Brain microvascular endothelial cell (primary cell): ENCODE data around the gene GOLGA2.

Source experiments
- DNase-seq: peaks from one replicate; pipeline ENCODE4 v3.0.0-alpha.2; 2020
- H3K27ac ChIP-seq: fragments of 250-450 bp; sonication (Bioruptor Pico); 2 replicates; pipeline ENCODE4 v1.5.1; 2020; ENCODE audit warnings: mild to moderate bottlenecking, moderate library complexity
- H3K27me3 ChIP-seq: fragments of 250-450 bp; sonication (Bioruptor Pico); replicated peaks from 2 replicates; pipeline ENCODE4 v1.5.1; 2020; ENCODE audit warnings: mild to moderate bottlenecking
- H3K36me3 ChIP-seq: fragments of 250-450 bp; sonication (Bioruptor Pico); replicated peaks from 2 replicates; pipeline ENCODE4 v1.5.1; 2020; ENCODE audit warnings: mild to moderate bottlenecking
- H3K4me3 ChIP-seq: 2 replicates; pipeline ENCODE4 v1.5.1; 2011; ENCODE audit warnings: low read depth, mild to moderate bottlenecking, control low read depth, low read length, moderate library complexity
- in situ Hi-C: cut with HindIII; loops from 2 replicates; pipeline ENCODE4 v1.10.0; 2017; ENCODE audit warnings: low sequenced_read_pairs, low pct_ligation_motif_present
- TF ChIP-seq, protein P1 (sequence below): IDR thresholded peaks from 2 replicates; pipeline ENCODE4 v1.5.1; 2011; ENCODE audit warnings: low read depth, mild to moderate bottlenecking, moderate library complexity, low read length, control low read depth, inconsistent platforms; ENCODE audit errors: missing control alignments

The GOLGA2 gene

DNA sequence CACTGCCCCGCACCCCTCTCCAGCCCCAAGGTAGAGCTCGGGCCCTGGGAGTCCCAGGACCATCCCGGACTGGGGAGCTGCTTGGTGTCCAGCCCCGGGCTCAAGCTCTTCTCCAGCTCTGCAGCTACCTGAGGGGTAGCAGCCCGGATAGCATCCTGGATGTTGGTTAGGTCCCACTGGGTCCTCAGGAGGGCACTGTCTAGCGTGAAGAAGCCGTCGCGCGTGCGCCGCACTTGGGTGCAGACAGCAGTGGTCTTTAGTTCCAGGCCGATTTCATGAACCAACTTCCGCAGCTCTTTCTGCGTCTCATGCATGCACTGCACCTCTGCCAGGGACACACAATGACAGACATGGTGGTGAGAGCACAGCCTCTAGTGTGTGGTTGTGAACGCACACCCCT is 33.7 kb upstream of the GOLGA2 start:
- DNase-seq: no peak
- H3K27me3 ChIP-seq: no peaks in the 10 kb centered on the region
- in situ Hi-C loops: no loop called here
- H3K36me3 ChIP-seq: peaks cover 41% of the 10 kb centered on the region
- no peak overlapping the region for H3K4me3 ChIP-seq
- TF ChIP-seq, protein P1, sequence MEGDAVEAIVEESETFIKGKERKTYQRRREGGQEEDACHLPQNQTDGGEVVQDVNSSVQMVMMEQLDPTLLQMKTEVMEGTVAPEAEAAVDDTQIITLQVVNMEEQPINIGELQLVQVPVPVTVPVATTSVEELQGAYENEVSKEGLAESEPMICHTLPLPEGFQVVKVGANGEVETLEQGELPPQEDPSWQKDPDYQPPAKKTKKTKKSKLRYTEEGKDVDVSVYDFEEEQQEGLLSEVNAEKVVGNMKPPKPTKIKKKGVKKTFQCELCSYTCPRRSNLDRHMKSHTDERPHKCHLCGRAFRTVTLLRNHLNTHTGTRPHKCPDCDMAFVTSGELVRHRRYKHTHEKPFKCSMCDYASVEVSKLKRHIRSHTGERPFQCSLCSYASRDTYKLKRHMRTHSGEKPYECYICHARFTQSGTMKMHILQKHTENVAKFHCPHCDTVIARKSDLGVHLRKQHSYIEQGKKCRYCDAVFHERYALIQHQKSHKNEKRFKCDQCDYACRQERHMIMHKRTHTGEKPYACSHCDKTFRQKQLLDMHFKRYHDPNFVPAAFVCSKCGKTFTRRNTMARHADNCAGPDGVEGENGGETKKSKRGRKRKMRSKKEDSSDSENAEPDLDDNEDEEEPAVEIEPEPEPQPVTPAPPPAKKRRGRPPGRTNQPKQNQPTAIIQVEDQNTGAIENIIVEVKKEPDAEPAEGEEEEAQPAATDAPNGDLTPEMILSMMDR: no peak
- no peak overlapping the region for H3K27ac ChIP-seq

DNA sequence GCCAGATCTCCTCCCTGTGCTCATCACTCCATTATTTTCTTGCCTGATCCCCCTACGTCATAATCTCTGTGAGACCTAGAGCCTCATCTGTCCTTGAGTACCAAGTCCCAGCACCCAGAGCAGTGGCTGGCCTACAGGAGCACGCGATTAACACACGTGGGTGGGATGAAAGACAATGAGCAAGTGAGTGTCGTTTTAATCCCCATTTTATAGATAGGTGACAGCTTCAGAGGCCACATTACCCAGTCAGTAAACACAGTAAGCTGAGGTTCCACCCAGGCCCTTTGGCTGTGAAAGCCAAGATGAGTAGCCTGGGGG is 29.1 kb upstream of the GOLGA2 start:
- H3K36me3 ChIP-seq: peaks cover 16% of the 10 kb centered on the region
- peak; percentile 36 for DNase-seq
- H3K4me3 ChIP-seq: no peak overlapping the region
- in situ Hi-C loops: no loop called here
- TF ChIP-seq, protein P1: no peak
- peak overlapping the region; percentile 3 for H3K27ac ChIP-seq
- no peaks in the 10 kb centered on the region for H3K27me3 ChIP-seq

DNA sequence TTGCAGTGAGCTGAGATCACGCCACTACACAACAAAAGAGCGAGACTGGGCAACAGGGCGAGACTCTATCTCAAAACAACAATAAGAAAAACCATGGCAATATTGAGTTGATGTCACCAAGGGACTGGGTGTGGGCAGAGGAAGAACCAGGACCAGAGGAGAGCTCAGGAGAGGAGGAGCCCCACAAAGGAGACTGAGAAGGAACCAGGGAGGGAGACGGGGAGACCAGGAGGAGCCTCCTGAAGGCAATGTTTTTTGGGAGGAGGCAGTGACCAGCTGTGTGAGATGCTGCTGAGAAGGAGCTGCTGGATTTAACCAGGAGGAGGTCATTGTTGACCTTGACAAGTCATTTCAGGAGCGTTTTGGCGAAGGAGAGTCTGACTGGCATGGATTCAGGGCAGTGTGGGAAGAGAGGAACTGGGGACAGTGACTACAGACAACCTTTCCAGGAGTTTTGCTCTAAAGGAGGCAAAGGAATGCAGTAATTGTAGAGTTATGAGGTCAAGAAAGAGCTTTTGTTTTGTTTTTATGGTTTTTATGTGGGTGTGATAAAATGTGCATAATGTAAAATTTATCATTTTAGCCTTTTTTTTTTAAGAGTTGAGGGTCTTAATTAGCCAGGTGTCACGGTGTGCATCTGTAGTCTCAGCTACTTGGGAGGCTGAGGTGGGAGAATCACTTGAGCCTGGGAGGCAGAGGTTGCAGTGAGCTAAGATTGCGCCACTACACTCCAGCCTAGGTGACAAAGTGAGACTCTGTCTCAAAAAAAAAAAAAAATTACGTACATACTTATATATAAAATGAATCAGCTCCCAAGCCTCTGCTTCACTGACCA is 28.5 kb upstream of the GOLGA2 start:
- TF ChIP-seq, protein P1: no peak
- Histone ChIP-seq H3K27me3 (no peaks in the 10 kb centered on the region), H3K27ac (peak overlapping the region; percentile 15), H3K4me3 (no peak overlapping the region), H3K36me3 (peaks cover 10% of the 10 kb centered on the region)
- in situ Hi-C loops: no loop called here
- DNase-seq: no peak

DNA sequence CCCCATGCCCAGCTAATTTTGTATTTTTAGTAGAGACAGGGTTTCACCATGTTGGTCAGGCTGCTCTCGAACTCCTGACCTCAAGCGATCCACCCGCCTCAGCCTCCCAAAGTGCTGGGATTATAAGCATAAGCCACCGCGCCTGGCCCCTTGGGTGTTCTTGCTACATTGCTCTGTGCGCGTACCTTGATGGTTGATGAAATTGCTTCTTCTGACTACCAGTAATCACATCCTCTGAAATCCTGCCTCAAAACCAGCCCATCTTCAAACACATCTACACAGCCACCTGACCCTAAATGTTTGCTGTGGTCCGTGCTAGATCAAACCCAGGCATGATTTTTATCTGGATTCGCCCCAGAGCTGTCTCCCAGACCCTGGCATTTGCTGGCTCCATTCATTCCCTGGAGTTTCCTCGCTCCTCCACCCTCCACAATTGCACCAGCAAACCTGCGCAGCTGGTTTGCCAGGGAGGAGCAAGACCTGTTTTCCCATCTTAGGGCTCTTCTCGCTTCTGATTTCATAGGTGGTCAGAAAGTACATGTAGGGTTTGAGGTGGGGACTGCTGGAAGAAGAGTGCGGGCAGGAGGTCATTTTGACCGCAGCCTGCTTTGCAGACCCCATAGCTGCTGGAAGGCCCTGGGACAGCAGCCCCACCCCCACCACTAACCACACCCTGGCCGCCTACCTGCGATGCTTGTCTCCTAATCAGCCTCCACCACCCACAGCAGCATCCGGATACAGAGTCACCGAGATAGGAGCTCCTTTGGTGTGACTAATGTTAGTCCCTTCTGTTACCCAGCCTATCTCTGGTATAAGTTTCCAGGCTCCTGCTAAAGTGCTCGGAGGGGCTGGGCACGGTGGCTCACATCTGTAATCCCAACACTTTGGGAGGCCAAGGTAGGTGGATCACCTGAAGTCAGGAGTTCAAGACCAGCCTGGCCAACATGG is 23.0 kb upstream of the GOLGA2 start:
- Histone ChIP-seq H3K27ac (no peak overlapping the region), H3K4me3 (no peak overlapping the region), H3K27me3 (no peaks in the 10 kb centered on the region), H3K36me3 (no peaks in the 10 kb centered on the region)
- in situ Hi-C loops: no loop called here
- TF ChIP-seq, protein P1: no peak
- DNase-seq: no peak

DNA sequence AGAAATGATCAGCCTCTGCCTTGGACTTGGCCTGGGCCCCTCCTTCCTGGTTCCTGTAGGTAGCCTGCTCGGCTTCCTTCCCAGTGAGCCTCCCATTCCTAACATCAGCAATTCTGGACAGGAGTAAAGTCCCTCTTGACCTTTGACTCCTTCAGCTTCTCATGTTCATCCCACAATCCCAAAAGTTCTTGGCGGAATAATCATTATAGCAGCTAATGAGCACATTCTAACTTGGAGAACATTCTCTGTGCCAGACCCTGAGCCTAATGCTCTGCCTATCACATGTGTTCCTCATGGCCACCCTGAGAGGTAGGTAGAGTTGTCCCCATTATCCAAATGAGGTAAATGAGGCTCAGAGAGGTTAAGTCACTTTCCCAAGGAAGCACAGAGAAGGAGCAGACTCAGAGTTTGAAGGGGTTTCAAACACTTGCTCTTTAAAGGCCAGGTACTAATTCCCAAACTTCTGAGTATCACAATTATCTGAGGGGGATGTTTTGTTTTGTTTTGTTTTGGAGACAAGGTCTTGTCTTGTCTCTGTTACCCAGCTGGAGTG is 21.5 kb upstream of the GOLGA2 start:
- no peak for DNase-seq
- no peak overlapping the region for H3K4me3 ChIP-seq
- no peaks in the 10 kb centered on the region for H3K27me3 ChIP-seq
- TF ChIP-seq, protein P1: no peak
- no peaks in the 10 kb centered on the region for H3K36me3 ChIP-seq
- in situ Hi-C loops: no loop called here
- H3K27ac ChIP-seq: no peak overlapping the region
